PC-9 (cell line): ENCODE measurements around the gene EPB41L4A. TPM values are rescaled to one million over a fixed set of nuclear protein-coding genes. Genes with fewer than 3 reads are reported as not detected.

Source experiments
- BruUV-seq: library from RNA; stranded (reverse); fragments of 400-500 nt; replicated peaks from 2 replicates; lab custom pipeline; 2021; lab: Mats Ljungman, UMichigan
- CTCF ChIA-PET: fragments of 300-600 bp; sonication (Branson Sonifier 250); formaldehyde crosslinking; loops from one replicate; lab custom pipeline; 2022; ENCODE audit warnings: antibody characterized with exemption; lab: Charles Lee
- POLR2A ChIA-PET: fragments of 300-600 bp; sonication (Branson Sonifier 250); formaldehyde crosslinking; loops from one replicate; lab custom pipeline; 2022; ENCODE audit warnings: antibody characterized with exemption; ENCODE audit not compliant: unreplicated experiment; lab: Charles Lee
- DNase-seq, 2 experiments: peaks; one replicate each; pipeline versions ENCODE4 v3.0.0 to v3.0.0-alpha.2; 2015 to 2022; ENCODE audit warnings: mixed read lengths in 1 of 2
- H2AFZ ChIP-seq: fragments of 200-600 bp; sonication (generic); 2 replicates; pipeline ENCODE4 v1.8.1; 2017; ENCODE audit warnings: antibody characterized with exemption
- H3F3A ChIP-seq: fragments of 200-600 bp; sonication (generic); 2 replicates; pipeline ENCODE4 v1.8.1; 2017; ENCODE audit warnings: antibody characterized with exemption, mild to moderate bottlenecking, low read depth; ENCODE audit not compliant: insufficient read depth
- H3K27ac ChIP-seq: fragments of 200-600 bp; sonication (generic); 2 replicates; pipeline ENCODE4 v1.6.1; 2016; ENCODE audit warnings: mixed run types
- H3K27me3 ChIP-seq: fragments of 200-600 bp; sonication (generic); 2 replicates; pipeline ENCODE4 v1.6.1; 2016; ENCODE audit warnings: low read depth, mixed run types; ENCODE audit not compliant: insufficient read depth
- H3K36me3 ChIP-seq: fragments of 200-600 bp; sonication (generic); 2 replicates; pipeline ENCODE4 v1.6.1; 2016; ENCODE audit warnings: low read depth, mixed run types
- H3K4me1 ChIP-seq: fragments of 200-600 bp; sonication (generic); replicated peaks from 2 replicates; pipeline ENCODE4 v1.6.1; 2016; ENCODE audit warnings: mixed run types; ENCODE audit not compliant: insufficient read depth
- H3K4me2 ChIP-seq: fragments of 200-600 bp; sonication (generic); 2 replicates; pipeline ENCODE4 v1.6.1; 2017; ENCODE audit warnings: mixed run types
- H3K4me3 ChIP-seq: fragments of 200-600 bp; sonication (generic); 2 replicates; pipeline ENCODE4 v1.6.1; 2016; ENCODE audit warnings: mixed run types
- H3K79me2 ChIP-seq: fragments of 200-600 bp; sonication (generic); 2 replicates; pipeline ENCODE4 v1.6.1; 2017; ENCODE audit warnings: low read depth, mixed run types
- H3K9me2 ChIP-seq: fragments of 200-600 bp; sonication (generic); 2 replicates; pipeline ENCODE4 v1.8.1; 2017; ENCODE audit warnings: mild to moderate bottlenecking; ENCODE audit not compliant: insufficient read depth
- H3K9me3 ChIP-seq: fragments of 200-600 bp; sonication (generic); 2 replicates; pipeline ENCODE4 v1.8.1; 2016; ENCODE audit warnings: low read depth; ENCODE audit not compliant: insufficient read depth
- H4K20me1 ChIP-seq: fragments of 200-600 bp; sonication (generic); 2 replicates; pipeline ENCODE4 v1.8.1; 2017; ENCODE audit not compliant: insufficient read depth
- CTCF ChIP-seq: fragments of 200-600 bp; sonication (generic); conservative IDR thresholded peaks from 2 replicates; pipeline ENCODE4 v1.6.1; 2017; ENCODE audit warnings: mixed run types, antibody characterized with exemption, mild to moderate bottlenecking, moderate library complexity
- EZH2 ChIP-seq: fragments of 200-600 bp; sonication (generic); IDR thresholded peaks from 2 replicates; pipeline ENCODE4 v1.8.0; 2017; ENCODE audit warnings: antibody characterized with exemption, low read depth
- intact Hi-C: fragments of 100-400 bp; cut with micrococcal nuclease; formaldehyde crosslinking; loops from one replicate; pipeline ENCODE4 v1.10.0; 2022; ENCODE audit not compliant: unreplicated experiment
- total RNA-seq: library from RNA; stranded (reverse); gene quantifications from 2 replicates; pipeline ENCODE4 v1.2.3, GENCODE V29; 2021

Gene EPB41L4A
- total RNA-seq, 1 experiment from 2014 or later, result 9.4 TPM

GRCh38 chr5:112258571-112258970 lies 160.5 kb downstream of the EPB41L4A start:
- CTCF ChIA-PET, result no interaction called here
- H3K27ac ChIP-seq, result no peak overlapping the region
- intact Hi-C loops, result no loop called here

GRCh38 chr5:112257976-112258375 lies 161.1 kb downstream of the EPB41L4A start:
- H3K27me3 ChIP-seq, result no peaks in the 10 kb centered on the region
- intact Hi-C loops, result no loop called here
- no peak for DNase-seq
- TF ChIP-seq EZH2 (no peak), CTCF (no peak)
- H3K4me1 ChIP-seq, result no peaks in the 10 kb centered on the region
- H3K4me2 ChIP-seq, result no peak overlapping the region
- H2AFZ ChIP-seq, result no peak overlapping the region
- no peaks in the 10 kb centered on the region for H3K9me3 ChIP-seq
- H3K4me3 ChIP-seq, result no peak overlapping the region
- no TSS peak for BruUV-seq
- H3K27ac ChIP-seq, result no peak overlapping the region
- no peaks in the 10 kb centered on the region for H3F3A ChIP-seq
- H4K20me1 ChIP-seq, result no peaks in the 10 kb centered on the region
- ChIA-PET POLR2A (no interaction called here), CTCF (no interaction called here)
- no peaks in the 10 kb centered on the region for H3K9me2 ChIP-seq
- no peaks in the 10 kb centered on the region for H3K36me3 ChIP-seq
- no peaks in the 10 kb centered on the region for H3K79me2 ChIP-seq

More at GRCh38 chr5:112258571-112258970, 160.5 kb downstream of the EPB41L4A start:
- no peak overlapping the region for H3K4me3 ChIP-seq
- no peaks in the 10 kb centered on the region for H3F3A ChIP-seq
- TF ChIP-seq EZH2 (no peak), CTCF (no peak)
- POLR2A ChIA-PET, result no interaction called here
- no TSS peak for BruUV-seq
- H3K36me3 ChIP-seq, result no peaks in the 10 kb centered on the region
- no peaks in the 10 kb centered on the region for H3K4me1 ChIP-seq
- no peaks in the 10 kb centered on the region for H3K9me2 ChIP-seq
- no peak overlapping the region for H2AFZ ChIP-seq
- H3K9me3 ChIP-seq, result no peaks in the 10 kb centered on the region
- no peaks in the 10 kb centered on the region for H3K79me2 ChIP-seq
- H3K27me3 ChIP-seq, result no peaks in the 10 kb centered on the region
- DNase-seq, result no peak
- no peak overlapping the region for H3K4me2 ChIP-seq
- no peaks in the 10 kb centered on the region for H4K20me1 ChIP-seq

GRCh38 chr5:112257005-112257404 lies 162.1 kb downstream of the EPB41L4A start:
- Histone ChIP-seq H3K4me2 (no peak overlapping the region), H3F3A (no peaks in the 10 kb centered on the region), H4K20me1 (no peaks in the 10 kb centered on the region), H3K9me3 (no peaks in the 10 kb centered on the region), H3K4me1 (no peaks in the 10 kb centered on the region), H3K36me3 (no peaks in the 10 kb centered on the region), H3K4me3 (no peak overlapping the region), H3K27me3 (no peaks in the 10 kb centered on the region), H2AFZ (no peak overlapping the region), H3K9me2 (no peaks in the 10 kb centered on the region), H3K27ac (no peak overlapping the region), H3K79me2 (no peaks in the 10 kb centered on the region)
- intact Hi-C loops, result no loop called here
- CTCF ChIA-PET, result no interaction called here
- TF ChIP-seq EZH2 (no peak), CTCF (no peak)
- no peak for DNase-seq
- POLR2A ChIA-PET, result no interaction called here
- BruUV-seq, result no TSS peak
